ENCODE data around the gene NUAK2. TPM values are rescaled to one million over a fixed set of nuclear protein-coding genes. Genes with fewer than 3 reads are reported as not detected.

NUAK2 gene
- total and polyA plus RNA-seq, 2 donors (not counting 3 experiments of a cell fraction or from before 2014, with no cell fraction given) = 1.8 to 2.5 TPM

- Histone ChIP-seq H3K27me3 (ENCODE audit: control insufficient read depth in 2 of 2, insufficient read depth in 2 of 2, low read length in 2 of 2) (no peaks in the 10 kb centered on the region), H3K79me2 (ENCODE audit: control insufficient read depth, insufficient read depth, low read length) (no peaks in the 10 kb centered on the region), H3K4me1 (ENCODE audit: control insufficient read depth, extremely low read depth, insufficient read depth, low read length) (peaks cover 29% of the 10 kb centered on the region), H3K27ac (ENCODE audit: insufficient read depth, low read depth, low read length) (peak overlapping the region; percentile 21), H3K9ac (replicated peaks; ENCODE audit: extremely low read depth, insufficient read depth, low read length) (no peak overlapping the region), H3K4me3 (replicated peaks in 1 of 3; ENCODE audit: insufficient read depth in 1 of 3, low read depth in 1 of 3, low read length in 3 of 3) (no peak overlapping the region), H3K4me2 (ENCODE audit: insufficient read depth, low read length) (no peak overlapping the region), H2AFZ (ENCODE audit: low read depth, low read length) (no peak overlapping the region), H3K9me1 (replicated peaks; ENCODE audit: control insufficient read depth, extremely low read depth, insufficient read depth, low read length) (no peaks in the 10 kb centered on the region), H3K36me3 (ENCODE audit: control insufficient read depth in 2 of 2, extremely low read depth in 1 of 2, insufficient read depth in 2 of 2, low read length in 2 of 2) (no peaks in the 10 kb centered on the region), H4K20me1 (replicated peaks; ENCODE audit: control insufficient read depth, extremely low read depth, insufficient read depth, low read length) (no peaks in the 10 kb centered on the region), H3K9me3 (replicated peaks; ENCODE audit: control insufficient read depth, insufficient read depth, low read length) (no peaks in the 10 kb centered on the region)
- ChIA-PET CTCF (interaction anchor here (0.6 to 17.5 kb wide), 19 partner anchors 8 to 463 kb away, joined by 3 to 1536 read pairs (median 8); partner anchors contain the start of gene NUAK2), POLR2A (no interaction called here)
- no peak for TF ChIP-seq EZH2 (IDR thresholded peaks at IDR 0.05; ENCODE audit: borderline replicate concordance, low read depth, low read length, severe bottlenecking)
- TF ChIP-seq, protein P1, sequence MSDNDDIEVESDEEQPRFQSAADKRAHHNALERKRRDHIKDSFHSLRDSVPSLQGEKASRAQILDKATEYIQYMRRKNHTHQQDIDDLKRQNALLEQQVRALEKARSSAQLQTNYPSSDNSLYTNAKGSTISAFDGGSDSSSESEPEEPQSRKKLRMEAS (IDR thresholded peaks at IDR 0.05; ENCODE audit: insufficient read depth, insufficient read length) = no peak
- TF ChIP-seq GATA2 (IDR thresholded peaks at IDR 0.05; ENCODE audit: insufficient read depth, insufficient read length, low read depth, low read length) = no peak
- TF ChIP-seq JUN (IDR thresholded peaks at IDR 0.05; ENCODE audit: borderline replicate concordance, insufficient read depth, insufficient read length, low read depth) = no peak
- TF ChIP-seq CTCF (IDR thresholded peaks at IDR 0.05; ENCODE audit: extremely low read depth in 1 of 2, insufficient read depth in 1 of 2, low read depth in 1 of 2, low read length in 2 of 2) = no peak
- no peak for TF ChIP-seq POLR2A (IDR thresholded peaks at IDR 0.05; ENCODE audit: low read depth, low read length)
- TF ChIP-seq POLR2AphosphoS5 (IDR thresholded peaks at IDR 0.05; ENCODE audit: insufficient read depth, low read depth, low read length) = no peak
- no peak for TF ChIP-seq MYC (IDR thresholded peaks at IDR 0.05; ENCODE audit: low read depth, low read length)
- TF ChIP-seq FOS (IDR thresholded peaks at IDR 0.05; ENCODE audit: borderline replicate concordance, insufficient read depth, low read length) = no peak
- DNase-seq (ENCODE audit: low read depth, low spot score) = no peak
- FAIRE-seq = no peak
- intact Hi-C loops (cut with micrococcal nuclease) (no loop called here), dilution Hi-C loops (cut with MboI; ENCODE audit: extremely low pct_ligation_motif_present, low sequenced_read_pairs) (no loop called here)
- BruUV-seq (replicated peaks) = no TSS peak
Measured at GRCh38 chr1:205270271-205270670, 51.3 kb downstream of the NUAK2 start.
